22Rv1 (cell line): ENCODE measurements around the gene HSD11B1L.
"Not testable (repeated sequence)": the region's sequence is repeated elsewhere in the genome, so short reads cannot be mapped to it uniquely, and the experiment has no call there.

Experiments used
- H3K27ac ChIP-seq: fragments of 450-650 bp; 2 replicates; pipeline ENCODE4 v1.5.1; 2017
- ZFX ChIP-seq: fragments of 450-650 bp; IDR thresholded peaks from 2 replicates; pipeline ENCODE4 v1.6.1; 2017; ENCODE audit warnings: antibody characterized with exemption, borderline replicate concordance
- TF ChIP-seq, protein P1 (sequence below): fragments of 450-650 bp; IDR thresholded peaks from 2 replicates; pipeline ENCODE4 v1.5.1; 2017; ENCODE audit warnings: mild to moderate bottlenecking

Gene HSD11B1L

DNA sequence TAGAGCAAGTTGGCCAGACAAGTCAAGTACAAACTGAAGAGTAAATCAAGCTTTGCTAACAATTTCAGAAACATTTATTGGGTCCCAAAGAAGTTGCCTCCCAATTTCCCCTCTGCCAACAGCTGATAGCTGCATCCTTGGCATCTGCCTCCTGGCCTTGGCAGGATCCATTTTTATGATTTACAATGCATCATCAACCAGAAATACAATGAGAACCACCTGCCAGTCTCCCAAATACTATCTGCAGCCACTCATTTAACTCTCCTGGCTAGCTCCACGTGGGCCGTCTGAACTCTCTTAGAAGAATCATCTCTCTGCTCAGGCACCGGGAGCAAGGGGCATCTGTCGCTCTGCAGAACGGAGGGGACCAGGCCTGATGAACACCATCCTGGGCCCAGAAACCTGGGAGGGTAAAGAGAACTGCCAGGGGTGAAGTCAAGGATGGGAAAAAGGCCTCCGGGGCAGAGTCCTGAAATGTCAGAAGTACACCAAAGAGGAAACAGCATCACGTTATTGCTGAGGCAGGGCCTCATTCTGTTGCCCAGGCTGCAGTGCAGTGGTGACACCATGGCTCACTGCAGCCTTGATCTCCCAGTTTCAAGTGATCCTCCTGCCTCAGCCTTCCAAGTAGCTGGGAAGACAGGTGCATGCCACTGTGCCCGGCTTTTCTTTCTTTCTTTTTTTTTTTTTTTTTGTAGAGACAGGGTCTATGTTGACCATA lies 36.5 kb downstream of the HSD11B1L start:
- H3K27ac ChIP-seq, result 0 out of 2 replicates have a peak overlapping the region, but pooled peaks have one; percentile 95
- TF ChIP-seq ZFX, result no peak
- TF ChIP-seq, protein P1, sequence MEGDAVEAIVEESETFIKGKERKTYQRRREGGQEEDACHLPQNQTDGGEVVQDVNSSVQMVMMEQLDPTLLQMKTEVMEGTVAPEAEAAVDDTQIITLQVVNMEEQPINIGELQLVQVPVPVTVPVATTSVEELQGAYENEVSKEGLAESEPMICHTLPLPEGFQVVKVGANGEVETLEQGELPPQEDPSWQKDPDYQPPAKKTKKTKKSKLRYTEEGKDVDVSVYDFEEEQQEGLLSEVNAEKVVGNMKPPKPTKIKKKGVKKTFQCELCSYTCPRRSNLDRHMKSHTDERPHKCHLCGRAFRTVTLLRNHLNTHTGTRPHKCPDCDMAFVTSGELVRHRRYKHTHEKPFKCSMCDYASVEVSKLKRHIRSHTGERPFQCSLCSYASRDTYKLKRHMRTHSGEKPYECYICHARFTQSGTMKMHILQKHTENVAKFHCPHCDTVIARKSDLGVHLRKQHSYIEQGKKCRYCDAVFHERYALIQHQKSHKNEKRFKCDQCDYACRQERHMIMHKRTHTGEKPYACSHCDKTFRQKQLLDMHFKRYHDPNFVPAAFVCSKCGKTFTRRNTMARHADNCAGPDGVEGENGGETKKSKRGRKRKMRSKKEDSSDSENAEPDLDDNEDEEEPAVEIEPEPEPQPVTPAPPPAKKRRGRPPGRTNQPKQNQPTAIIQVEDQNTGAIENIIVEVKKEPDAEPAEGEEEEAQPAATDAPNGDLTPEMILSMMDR, result no peak

DNA sequence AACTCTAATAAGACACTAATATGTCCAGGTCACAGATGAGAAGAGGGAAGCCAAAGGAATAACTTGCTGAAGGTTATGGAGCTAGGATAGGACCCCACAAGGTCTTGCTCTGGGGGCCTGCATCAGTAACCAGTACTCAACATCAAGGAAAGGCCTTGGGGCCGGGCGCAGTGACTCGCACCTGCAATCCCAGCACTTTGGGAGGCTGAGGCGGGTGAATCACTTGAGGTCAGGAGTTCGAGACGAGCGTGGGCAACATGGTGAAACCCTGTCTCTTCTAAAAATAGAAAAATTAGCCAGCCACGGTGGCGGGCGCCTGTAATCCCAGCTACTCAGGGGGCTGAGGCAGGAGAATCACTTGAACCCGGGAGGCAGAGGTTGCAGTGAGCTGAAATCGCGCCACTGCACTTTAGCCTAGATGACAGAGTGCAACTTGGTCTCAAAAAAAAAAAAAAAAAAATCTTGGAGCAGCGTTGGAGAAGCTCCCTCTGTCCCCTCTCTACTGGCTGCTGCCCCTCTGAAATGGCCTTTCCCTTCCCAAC lies 37.3 kb downstream of the HSD11B1L start:
- peak overlapping the region; percentile 95 for H3K27ac ChIP-seq
- no peak for TF ChIP-seq ZFX
- TF ChIP-seq, protein P1, result no peak

DNA sequence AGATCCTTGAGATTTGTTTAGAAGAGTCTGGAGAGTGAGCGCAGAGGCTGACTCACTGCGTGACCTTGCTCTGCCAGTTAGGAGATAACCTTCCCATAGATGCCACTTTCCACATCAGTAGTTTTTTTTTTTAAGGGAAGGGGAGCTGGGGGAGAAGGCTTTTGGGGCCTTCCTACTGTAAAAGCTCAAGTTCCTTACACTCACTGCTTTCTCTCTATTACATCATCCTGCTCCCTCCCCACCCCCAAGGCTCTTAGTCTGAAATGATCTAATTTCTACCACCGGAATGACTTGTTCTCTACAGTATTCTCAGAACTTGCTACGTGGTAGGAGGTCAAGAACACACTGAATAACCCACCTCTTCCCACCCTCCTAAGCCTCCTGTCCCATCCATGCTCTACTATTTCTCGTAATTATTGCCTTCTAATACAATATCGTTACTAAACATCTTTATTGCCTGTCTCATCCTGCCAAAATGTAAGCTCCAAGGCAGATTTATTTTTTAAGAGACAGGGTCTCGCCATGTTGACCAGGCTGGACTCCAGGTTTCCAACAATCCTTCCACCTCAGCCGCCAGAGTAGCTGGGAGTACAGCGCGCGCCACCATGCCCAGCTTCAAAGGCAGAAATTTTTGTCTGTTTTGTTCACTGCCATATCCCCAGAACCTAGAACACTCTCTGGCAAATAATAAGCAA lies 37.9 kb downstream of the HSD11B1L start:
- TF ChIP-seq, protein P1, result no peak
- no peak for TF ChIP-seq ZFX
- H3K27ac ChIP-seq, result peak overlapping the region; percentile 95

DNA sequence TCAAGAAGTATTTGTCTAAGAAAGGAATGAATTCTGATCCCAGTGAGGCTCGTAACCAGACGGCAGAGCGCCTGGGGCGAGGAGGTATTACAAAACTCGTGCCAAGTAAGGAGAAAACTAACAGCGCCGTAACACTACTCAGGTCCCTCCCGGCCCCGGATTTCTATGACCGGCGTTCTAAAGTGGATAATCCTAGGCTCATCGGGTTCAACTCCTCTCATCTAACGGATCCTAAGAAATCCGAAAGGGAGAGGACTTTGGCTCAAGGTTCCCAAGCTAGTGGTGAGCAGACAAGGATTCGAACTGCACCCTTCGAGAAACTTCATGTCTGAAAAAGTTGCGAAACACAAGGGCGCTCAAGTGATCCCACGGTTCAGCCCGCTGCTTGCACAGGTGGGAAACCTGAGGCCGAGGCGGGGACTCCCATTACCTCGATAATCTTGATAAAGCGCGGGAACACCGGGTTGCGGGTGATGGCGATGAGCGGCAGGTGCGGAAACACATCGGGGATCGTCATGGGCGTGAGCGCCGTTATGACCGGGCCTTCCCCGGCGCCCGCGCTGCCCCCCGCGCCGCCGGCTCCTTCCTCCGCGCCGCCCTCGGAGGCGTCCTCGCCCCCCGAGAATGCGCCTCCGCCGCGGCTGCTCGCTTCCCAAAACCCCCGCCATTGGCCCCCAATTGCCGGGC lies 38.6 kb downstream of the HSD11B1L start:
- peak overlapping the region; percentile 95 for H3K27ac ChIP-seq
- TF ChIP-seq ZFX, result no peak
- TF ChIP-seq, protein P1, result no peak

DNA sequence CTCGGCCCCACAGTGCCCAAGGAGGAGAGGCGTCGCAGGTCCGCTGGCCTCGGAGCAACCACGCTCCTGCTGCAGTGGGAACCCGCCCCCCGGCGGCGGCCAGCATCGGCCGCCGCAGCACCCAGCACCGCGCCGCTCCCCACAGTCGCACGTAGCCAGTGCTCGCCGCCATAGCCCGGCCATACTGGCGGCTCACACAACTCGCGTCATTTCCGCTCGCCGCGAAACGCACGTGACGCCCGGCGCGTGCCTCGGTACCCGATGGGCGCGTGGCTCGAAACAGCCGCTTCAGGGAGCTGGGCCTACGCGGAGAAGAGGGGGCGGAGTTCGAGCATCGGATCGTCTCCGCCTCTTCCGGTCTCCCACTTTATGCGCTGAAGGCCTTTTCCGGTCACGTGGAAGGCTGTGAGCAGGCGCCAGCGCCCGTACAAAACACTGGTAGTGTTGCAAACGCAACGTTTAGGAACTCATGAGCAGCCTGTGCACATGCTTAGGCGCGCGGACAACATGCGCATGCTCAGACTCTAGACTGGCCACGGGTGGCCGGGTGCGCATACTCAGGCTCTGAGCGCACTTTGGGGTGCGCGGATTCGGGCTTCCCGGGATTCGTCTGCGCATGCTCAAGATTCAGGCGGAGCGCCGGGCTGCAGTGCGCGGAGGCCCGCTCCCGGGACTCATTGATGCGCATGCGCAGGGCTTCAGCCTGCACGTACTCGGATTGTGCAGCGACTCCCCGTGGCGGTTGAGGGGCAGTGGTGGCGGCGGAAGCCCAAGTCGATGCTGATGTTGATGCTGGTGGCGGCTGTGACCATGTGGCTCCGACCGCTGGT lies 39.3 kb downstream of the HSD11B1L start, which contains the start of the genes CATSPERD and LONP1:
TSS of gene CATSPERD (plus strand) at position 677 of the 830 bp plus-strand sequence. CDS start at position 778, 101 bp downstream.
TSS of gene LONP1 (minus strand) at position 186 of the 830 bp plus-strand sequence. CDS start at position 172, 14 bp downstream.
- no peak for TF ChIP-seq ZFX
- TF ChIP-seq, protein P1, result peak; percentile 93
- peak within 1 kb of the TSS; percentile 95 for H3K27ac ChIP-seq

DNA sequence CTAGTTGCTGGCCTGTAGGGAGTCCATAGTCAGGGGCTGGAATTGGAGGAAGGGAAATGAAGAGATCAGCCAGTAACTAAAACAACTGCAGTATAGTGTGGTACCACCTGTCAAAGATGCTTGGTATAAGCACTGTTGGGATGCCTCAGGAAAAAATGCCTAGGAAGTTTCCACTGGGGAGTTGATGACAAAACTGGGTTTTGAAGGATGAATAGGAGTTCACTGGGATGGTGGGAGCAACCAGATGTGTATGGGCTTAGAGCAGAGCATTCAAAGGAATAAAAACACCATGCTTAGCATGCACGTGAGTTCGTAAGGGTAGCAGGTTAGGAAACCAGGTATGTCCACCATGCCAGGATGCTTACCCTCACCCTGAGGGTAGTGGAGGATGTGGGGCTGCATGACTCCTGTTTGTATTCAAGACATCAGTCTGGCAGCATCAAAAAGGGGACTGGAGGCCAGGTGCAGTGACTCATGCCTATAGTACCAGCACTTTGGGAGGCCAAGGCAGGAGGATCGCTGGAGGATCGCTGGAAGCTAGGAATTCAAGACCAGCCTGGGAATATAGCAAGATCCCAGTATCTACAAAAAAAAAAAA lies 46.7 kb downstream of the HSD11B1L start:
- no peak for TF ChIP-seq ZFX
- TF ChIP-seq, protein P1, result no peak

DNA sequence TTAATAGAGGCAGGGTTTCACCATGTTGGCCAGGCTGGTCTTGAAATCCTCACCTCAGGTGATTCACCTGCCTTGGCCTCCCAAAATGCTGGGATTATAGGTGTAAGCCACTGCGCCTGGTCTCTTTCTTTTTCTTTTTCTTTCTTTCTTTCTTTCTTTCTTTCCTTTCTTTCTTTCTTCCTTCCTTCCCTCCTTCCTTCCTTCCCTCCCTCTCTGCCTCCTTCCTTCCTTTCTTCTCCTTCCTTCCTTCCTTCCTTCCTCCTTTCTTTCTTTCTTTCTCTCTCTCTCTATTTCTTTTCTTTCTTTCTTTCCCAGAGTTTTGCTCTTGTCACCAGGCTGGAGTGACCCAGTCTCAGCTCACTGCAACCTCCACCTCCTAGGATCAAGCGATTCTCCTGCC lies 52.3 kb downstream of the HSD11B1L start:
- H3K27ac ChIP-seq, result not testable (repeated sequence)

More for the DNA sequence above, 46.7 kb downstream of the HSD11B1L start:
- no peak overlapping the region for H3K27ac ChIP-seq
